Adrenal gland (tissue), 12 donors: ENCODE data around the gene SMIM35. TPM values are rescaled to one million over a fixed set of nuclear protein-coding genes. Genes with fewer than 3 reads are reported as not detected.

Experiments
- DNase-seq, 7 donors: peaks; one replicate each; pipeline ENCODE4 v3.0.0-alpha.2; 2019 to 2020
- H3K27ac ChIP-seq, 5 donors: fragments of 200-600 bp; sonication (generic) in 4 of 5; 1 replicate in 3 of 5; 2 replicates in 2 of 5; pipeline versions ENCODE4 v1.5.1 to v1.8.0; 2016 to 2020; ENCODE audit warnings: mild to moderate bottlenecking in 1 of 5
- H3K27me3 ChIP-seq: fragments of 200-600 bp; 2 replicates; pipeline ENCODE4 v1.8.0; 2021
- H3K36me3 ChIP-seq, 2 donors: fragments of 200-600 bp; replicated peaks in 1 of 2; 1 replicate in 1 of 2; 2 replicates in 1 of 2; pipeline versions ENCODE4 v1.5.1 to v1.8.0; 2018 to 2022
- H3K4me1 ChIP-seq, 2 donors: fragments of 200-600 bp; replicated peaks in 1 of 2; 1 replicate in 1 of 2; 2 replicates in 1 of 2; pipeline versions ENCODE4 v1.5.1 to v1.8.0; 2018 to 2021
- H3K4me3 ChIP-seq, 4 donors: fragments of 200-600 bp; sonication (generic) in 3 of 4; one replicate each; pipeline ENCODE4 v1.5.1; 2016 to 2018
- H3K9me3 ChIP-seq, 3 donors: fragments of 200-600 bp; sonication (generic) in 1 of 3; replicated peaks in 1 of 3; 1 replicate in 2 of 3; 2 replicates in 1 of 3; pipeline versions ENCODE4 v1.5.1 to v1.8.0; 2016 to 2021
- POLR2A ChIP-seq, 2 donors: fragments of 450-650 bp; IDR thresholded peaks; one replicate each; pipeline ENCODE4 v1.6.1; 2017; ENCODE audit warnings: antibody characterized with exemption in 2 of 2, mild to moderate bottlenecking in 2 of 2, moderate library complexity in 1 of 2
- WGBS, 4 donors: extraction: QIAGEN DNeasy Blood & Tissue Kit in 2 of 4; methylation state at CpG; one replicate each; pipeline versions ENCODE4 v1.1.5 to v1.1.7; 2013 to 2017; 5-methylcytosine and 5-hydroxymethylcytosine counted together
- intact Hi-C, 2 donors: fragments of 100-400 bp; cut with DNase I; formaldehyde crosslinking; loops; one replicate each; pipeline versions ENCODE4 v1.14.1 to v1.15.0; 2022 to 2023
- polyA plus RNA-seq, 3 donors: library from polyadenylated mRNA; stranded (reverse); fragments of 200-250 nt in 2 of 3; fragments of 350-450 nt in 1 of 3; fragmentation: Illumina TruSeq in 1 of 3; extraction: RNeasy Lipid Tissue Mini Kit (QIAGEN cat#74804) in 1 of 3; gene quantifications; one replicate each; pipeline ENCODE4 v1.2.3, GENCODE V29; 2013 to 2014
- total RNA-seq, 9 donors: library from RNA; depleted of rRNA in 4 of 9; stranded (reverse); fragments of >200 nt in 4 of 9; fragments of 120-200 nt in 1 of 9; fragmentation: NEBNext Ultra II Directional in 1 of 9; extraction: Animal tissue kit (Norgen Biotek cat#: 25700) in 1 of 9; gene quantifications; one replicate each; pipeline versions ENCODE4 v1.1.0 to v1.2.4, GENCODE V29; 2013 to 2023
- TF ChIP-seq, protein P1 (sequence below), 6 experiments: fragments of 450-650 bp in 4 of 6; fragments of 200-600 bp in 2 of 6; sonication (generic) in 1 of 6; IDR thresholded peaks; 1 replicate in 5 of 6; 2 replicates in 1 of 6; pipeline versions ENCODE4 v1.5.1 to v1.8.0; 2016 to 2021; ENCODE audit warnings: antibody characterized with exemption in 6 of 6, mild to moderate bottlenecking in 2 of 6, moderate library complexity in 1 of 6
- donor health status: healthy with polysubstance abuse.
- donor health status: Bipolar disorder and iron deficiency.
- donor health status: DM: yes; HTN: yes; CAD: no.
- donor health status: DM: no; HTN: no; CAD: no.
- donor health status: DM: no; HTN: no; CAD: no.
- donor health status: DM: yes; HTN: yes; CAD: no.

The SMIM35 gene
- total and polyA plus RNA-seq, 12 donors: 0.07 to 0.10 (median 0.09) TPM; not detected in 7

- no peak overlapping the region for H3K27ac ChIP-seq
- intact Hi-C loops: no loop called here
- no peaks in the 10 kb centered on the region for H3K36me3 ChIP-seq
- no peak overlapping the region for H3K4me3 ChIP-seq
- WGBS, 4 donors: 74 to 90% (median 79%) methylated on average over 7 of the region's 7 CpGs
- no peaks in the 10 kb centered on the region for H3K27me3 ChIP-seq
- peaks cover 0 to 20% of the 10 kb centered on the region in 2 donors for H3K4me1 ChIP-seq
- no peak for DNase-seq
- no peaks in the 10 kb centered on the region for H3K9me3 ChIP-seq
- TF ChIP-seq, protein P1, sequence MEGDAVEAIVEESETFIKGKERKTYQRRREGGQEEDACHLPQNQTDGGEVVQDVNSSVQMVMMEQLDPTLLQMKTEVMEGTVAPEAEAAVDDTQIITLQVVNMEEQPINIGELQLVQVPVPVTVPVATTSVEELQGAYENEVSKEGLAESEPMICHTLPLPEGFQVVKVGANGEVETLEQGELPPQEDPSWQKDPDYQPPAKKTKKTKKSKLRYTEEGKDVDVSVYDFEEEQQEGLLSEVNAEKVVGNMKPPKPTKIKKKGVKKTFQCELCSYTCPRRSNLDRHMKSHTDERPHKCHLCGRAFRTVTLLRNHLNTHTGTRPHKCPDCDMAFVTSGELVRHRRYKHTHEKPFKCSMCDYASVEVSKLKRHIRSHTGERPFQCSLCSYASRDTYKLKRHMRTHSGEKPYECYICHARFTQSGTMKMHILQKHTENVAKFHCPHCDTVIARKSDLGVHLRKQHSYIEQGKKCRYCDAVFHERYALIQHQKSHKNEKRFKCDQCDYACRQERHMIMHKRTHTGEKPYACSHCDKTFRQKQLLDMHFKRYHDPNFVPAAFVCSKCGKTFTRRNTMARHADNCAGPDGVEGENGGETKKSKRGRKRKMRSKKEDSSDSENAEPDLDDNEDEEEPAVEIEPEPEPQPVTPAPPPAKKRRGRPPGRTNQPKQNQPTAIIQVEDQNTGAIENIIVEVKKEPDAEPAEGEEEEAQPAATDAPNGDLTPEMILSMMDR (IDR thresholded peaks at IDR 0.05): no peak
- no peak for TF ChIP-seq POLR2A (IDR thresholded peaks at IDR 0.05)
Observed at GRCh38 chr11:118090545-118091162, 3.9 kb upstream of the SMIM35 start.

DNA sequence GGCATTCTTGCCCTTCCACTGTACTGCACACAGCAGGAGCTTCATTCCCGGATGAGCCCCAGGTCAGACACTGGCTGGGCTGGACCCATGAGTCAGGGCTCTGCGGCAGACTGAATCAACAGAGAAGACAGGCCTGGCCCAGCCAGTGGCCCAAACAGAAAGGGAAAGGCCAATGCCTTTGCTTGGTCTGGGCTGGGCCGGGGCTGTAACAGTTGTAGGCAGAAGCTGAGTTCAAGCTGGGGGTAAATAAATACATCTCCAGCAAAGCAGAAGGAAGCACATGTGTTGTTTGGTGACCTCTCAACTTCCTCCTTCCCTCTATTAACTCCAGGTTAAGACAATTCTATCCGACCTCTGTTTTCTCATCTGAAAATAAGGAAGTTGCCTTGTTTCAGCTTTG lies 1.8 kb upstream of the SMIM35 start:
- intact Hi-C loops: no loop called here
- Histone ChIP-seq H3K36me3 (no peaks in the 10 kb centered on the region), H3K4me1 (peaks cover 0 to 31% of the 10 kb centered on the region in 2 donors), H3K4me3 (no peak overlapping the region), H3K9me3 (no peaks in the 10 kb centered on the region), H3K27ac (peak overlapping the region in 3 of 5 donors; percentile 17 to 74 (median 52)), H3K27me3 (no peaks in the 10 kb centered on the region)
- 33 to 54% (median 36%) methylated on average over 4 of the region's 4 CpGs for WGBS, 4 donors
- TF ChIP-seq, protein P1 (IDR thresholded peaks at IDR 0.05): no peak
- no peak for TF ChIP-seq POLR2A (IDR thresholded peaks at IDR 0.05)
- peak; percentile 18 to 83 (median 61) for DNase-seq

- 78 to 83% (median 82%) methylated on average over 6 of the region's 6 CpGs for WGBS, 4 donors
- TF ChIP-seq, protein P1 (IDR thresholded peaks at IDR 0.05): no peak
Observed at GRCh38 chr11:118087931-118088330, 1.2 kb upstream of the SMIM35 start.

GRCh38 chr11:118084656-118085055 lies 2.1 kb downstream of the SMIM35 start:
- H3K36me3 ChIP-seq: no peaks in the 10 kb centered on the region
- H3K4me3 ChIP-seq: no peak overlapping the region
- H3K9me3 ChIP-seq: no peaks in the 10 kb centered on the region
- H3K4me1 ChIP-seq: peaks cover 4 to 41% of the 10 kb centered on the region in 2 donors
- TF ChIP-seq, protein P1 (IDR thresholded peaks at IDR 0.05): no peak
- no peak for TF ChIP-seq POLR2A (IDR thresholded peaks at IDR 0.05)
- intact Hi-C loops: no loop called here
- no peaks in the 10 kb centered on the region for H3K27me3 ChIP-seq
- no peak for DNase-seq
- H3K27ac ChIP-seq: peak overlapping the region in 1 of 5 donors; percentile 47

More at GRCh38 chr11:118087931-118088330, 1.2 kb upstream of the SMIM35 start:
- no peak for DNase-seq
- Histone ChIP-seq H3K9me3 (no peaks in the 10 kb centered on the region), H3K27ac (peak overlapping the region in 2 of 5 donors; percentile 50 to 52), H3K27me3 (no peaks in the 10 kb centered on the region), H3K4me3 (no peak overlapping the region), H3K4me1 (peaks cover under 1 to 37% of the 10 kb centered on the region in 2 donors), H3K36me3 (no peaks in the 10 kb centered on the region)
- intact Hi-C loops: no loop called here
